D721Med (cell line): Measurements from ENCODE around the gene CDH4.

Source experiments
- DNase-seq: peaks from one replicate; pipeline ENCODE4 v3.0.0; 2011; ENCODE audit warnings: low spot score; ENCODE audit not compliant: insufficient read length
- FAIRE-seq: peaks from 2 replicates; lab custom pipeline; 2011; peaks lifted over from hg19 to GRCh38; lab: Jason Lieb, UNC
- CTCF ChIP-seq: IDR thresholded peaks from 2 replicates; pipeline ENCODE4 v1.5.1; 2012; ENCODE audit warnings: mild to moderate bottlenecking, control low read depth; ENCODE audit not compliant: insufficient read depth; ENCODE audit errors: missing control alignments

The CDH4 gene

GRCh38 chr20:61322151-61322865, 70.2 kb downstream of the CDH4 start:
- DNase-seq (no peak), FAIRE-seq (no peak)

GRCh38 chr20:61324906-61325305, 72.8 kb downstream of the CDH4 start:
- TF ChIP-seq CTCF = no peak
- DNase-seq (no peak), FAIRE-seq (no peak)

More at GRCh38 chr20:61322151-61322865, 70.2 kb downstream of the CDH4 start:
- no peak for TF ChIP-seq CTCF

GRCh38 chr20:61325718-61326117, 73.7 kb downstream of the CDH4 start:
- FAIRE-seq (no peak), DNase-seq (no peak)
- no peak for TF ChIP-seq CTCF

GRCh38 chr20:61328911-61329558, 77.0 kb downstream of the CDH4 start:
- no peak for DNase-seq
- no peak for FAIRE-seq
- no peak for TF ChIP-seq CTCF

- DNase-seq = no peak
- TF ChIP-seq CTCF = no peak
- FAIRE-seq = no peak
These were observed 78.4 kb downstream of the CDH4 start for GRCh38 chr20:61330441-61330840.

GRCh38 chr20:61331543-61331942, 79.5 kb downstream of the CDH4 start:
- FAIRE-seq (no peak), DNase-seq (no peak)
- no peak for TF ChIP-seq CTCF
